Measurements from ENCODE around the gene SLC17A5. TPM values are rescaled to one million over a fixed set of nuclear protein-coding genes. Genes with fewer than 3 reads are reported as not detected.
A peak's percentile ranks its signal among the peaks of the same experiment; 100 is the strongest.

Gene SLC17A5
- total RNA-seq, 4 donors from 2014 or later = 11.9 to 21.9 (median 16.8) TPM

- Histone ChIP-seq H3K4me3 (no peak overlapping the region), H3K36me3 (no peaks in the 10 kb centered on the region), H3K9me3 (no peaks in the 10 kb centered on the region), H3K4me1 (peaks cover 0 to 6% (median 0%) of the 10 kb centered on the region in 4 donors), H3K27me3 (no peaks in the 10 kb centered on the region), H3K27ac (peak overlapping the region in 2 of 4 donors; percentile 57 to 67)
- TF ChIP-seq POLR2A (IDR thresholded peaks at IDR 0.05) (no peak), EP300 (IDR thresholded peaks at IDR 0.05) (no peak), CTCF (IDR thresholded peaks at IDR 0.05) (no peak)
- no peak for DNase-seq (ENCODE audit: low spot score in 2 of 2)
- 75 to 78% methylated on average over 11 of the region's 11 CpGs for WGBS, 2 donors
Observed at GRCh38 chr6:73565767-73566485, 87.9 kb downstream of the SLC17A5 start.

GRCh38 chr6:73564578-73565345 lies 89.0 kb downstream of the SLC17A5 start:
- Histone ChIP-seq H3K4me1 (peaks cover 0 to 12% (median 2%) of the 10 kb centered on the region in 4 donors), H3K27ac (peak overlapping the region in 1 of 4 donors; percentile 67), H3K9me3 (no peaks in the 10 kb centered on the region), H3K4me3 (no peak overlapping the region), H3K27me3 (no peaks in the 10 kb centered on the region), H3K36me3 (no peaks in the 10 kb centered on the region)
- 90 to 91% methylated on average over 17 of the region's 17 CpGs for WGBS, 2 donors
- no peak for DNase-seq (ENCODE audit: low spot score in 2 of 2)
- TF ChIP-seq EP300 (IDR thresholded peaks at IDR 0.05) (no peak), CTCF (IDR thresholded peaks at IDR 0.05) (no peak), POLR2A (IDR thresholded peaks at IDR 0.05) (no peak)

- H3K36me3 ChIP-seq = no peaks in the 10 kb centered on the region
- no peak overlapping the region for H3K4me3 ChIP-seq
- DNase-seq (ENCODE audit: low spot score in 2 of 2) = no peak
- H3K27me3 ChIP-seq = no peaks in the 10 kb centered on the region
- 93 to 94% methylated on average over 2 of the region's 2 CpGs for WGBS, 2 donors
- TF ChIP-seq POLR2A (IDR thresholded peaks at IDR 0.05) (no peak), EP300 (IDR thresholded peaks at IDR 0.05) (no peak), CTCF (IDR thresholded peaks at IDR 0.05) (no peak)
- no peak overlapping the region for H3K27ac ChIP-seq
- no peaks in the 10 kb centered on the region for H3K9me3 ChIP-seq
- H3K4me1 ChIP-seq = peaks cover 0 to 12% (median 2%) of the 10 kb centered on the region in 4 donors
Observed at GRCh38 chr6:73562558-73562957, 91.2 kb downstream of the SLC17A5 start.

GRCh38 chr6:73560853-73561407 lies 92.9 kb downstream of the SLC17A5 start:
- WGBS, 2 donors = 81% methylated on average over 9 of the region's 9 CpGs
- Histone ChIP-seq H3K27me3 (no peaks in the 10 kb centered on the region), H3K4me3 (no peak overlapping the region), H3K9me3 (no peaks in the 10 kb centered on the region), H3K36me3 (no peaks in the 10 kb centered on the region), H3K27ac (peak overlapping the region in 1 of 4 donors; percentile 13), H3K4me1 (peaks cover 0 to 12% (median 2%) of the 10 kb centered on the region in 4 donors)
- TF ChIP-seq POLR2A (IDR thresholded peaks at IDR 0.05) (no peak), EP300 (IDR thresholded peaks at IDR 0.05) (no peak), CTCF (IDR thresholded peaks at IDR 0.05) (no peak)
- DNase-seq (ENCODE audit: low spot score in 2 of 2) = no peak
